T-helper 2 cell treated with Interferon-gamma antibody and Interleukin-4, amounts not matched to agents 100 ng/mL and 5 ng/mL, for 36 hours (primary cell): Measurements from ENCODE around the gene UPK1B. TPM values are rescaled to one million over a fixed set of nuclear protein-coding genes. Genes with fewer than 3 reads are reported as not detected.

Experiments
- intact Hi-C: fragments of 100-400 bp; cut with micrococcal nuclease; formaldehyde crosslinking; loops from one replicate; pipeline ENCODE4 v1.15.1; 2023
- total RNA-seq: library from RNA; stranded (reverse); gene quantifications from 2 replicates; pipeline ENCODE4 v1.2.3, GENCODE V29; 2022

Gene UPK1B
- total RNA-seq, 1 donor from 2014 or later: not detected

DNA sequence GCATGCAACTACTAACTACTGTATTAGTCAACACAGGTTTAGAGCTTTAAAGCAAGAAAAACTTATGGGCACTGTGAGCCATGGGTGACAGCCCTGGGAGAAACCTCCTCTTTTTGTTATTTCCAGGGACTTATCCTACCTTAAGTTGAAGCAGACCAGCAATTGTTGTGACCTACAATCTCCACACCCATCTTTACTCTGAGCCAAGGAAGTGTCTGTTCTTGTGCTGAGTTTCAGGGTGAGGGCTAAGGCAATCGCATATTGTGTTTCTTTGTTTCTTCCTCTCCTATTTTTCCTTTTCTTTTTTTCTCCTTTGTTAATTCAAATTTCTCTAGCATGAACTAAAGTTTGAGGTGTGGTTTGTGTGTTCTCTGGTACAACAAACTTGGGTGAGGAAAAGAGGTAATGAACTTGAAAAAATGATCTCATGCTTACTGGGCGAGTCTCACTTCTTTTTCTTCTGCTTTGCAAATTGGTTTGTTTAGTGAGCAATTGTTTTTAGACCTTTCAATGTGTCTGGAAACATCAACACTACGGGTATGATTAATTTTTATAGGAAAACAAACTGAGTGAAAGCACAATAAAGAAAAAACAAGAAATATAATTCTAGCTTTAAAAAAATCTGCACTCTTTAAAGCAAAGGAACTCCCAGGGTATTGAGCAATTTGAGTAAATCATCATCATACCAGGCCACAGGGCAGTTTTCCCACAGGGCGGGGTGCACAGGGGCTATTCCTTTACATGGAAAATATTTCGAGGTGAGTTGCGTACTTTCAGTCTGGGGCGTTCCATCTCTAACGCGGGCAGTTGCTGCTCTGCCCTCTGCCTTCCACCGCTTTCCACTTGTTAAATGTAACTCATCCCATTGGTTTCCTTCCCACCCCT is 2.7 kb downstream of the UPK1B start:
- intact Hi-C loops: no loop called here

DNA sequence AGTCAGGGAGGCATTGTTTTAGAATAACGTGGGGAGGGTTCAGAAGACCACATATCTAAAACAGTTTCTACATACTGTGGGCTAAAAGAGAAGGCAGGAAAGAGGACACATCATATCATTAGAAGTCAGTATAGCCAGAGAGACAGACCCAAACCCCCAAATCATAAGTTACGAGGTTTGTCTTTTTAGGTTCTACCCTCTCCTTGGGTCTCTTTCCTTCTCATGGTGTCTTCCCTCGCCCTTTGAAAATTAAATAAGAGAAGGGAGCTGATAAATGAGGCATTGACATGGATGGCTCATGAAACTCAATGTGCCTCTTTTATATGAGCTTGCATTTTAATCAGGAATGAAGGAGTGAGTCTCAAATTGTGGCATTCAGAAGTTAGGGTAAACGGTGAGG is 3.4 kb downstream of the UPK1B start:
- intact Hi-C loops: no loop called here

DNA sequence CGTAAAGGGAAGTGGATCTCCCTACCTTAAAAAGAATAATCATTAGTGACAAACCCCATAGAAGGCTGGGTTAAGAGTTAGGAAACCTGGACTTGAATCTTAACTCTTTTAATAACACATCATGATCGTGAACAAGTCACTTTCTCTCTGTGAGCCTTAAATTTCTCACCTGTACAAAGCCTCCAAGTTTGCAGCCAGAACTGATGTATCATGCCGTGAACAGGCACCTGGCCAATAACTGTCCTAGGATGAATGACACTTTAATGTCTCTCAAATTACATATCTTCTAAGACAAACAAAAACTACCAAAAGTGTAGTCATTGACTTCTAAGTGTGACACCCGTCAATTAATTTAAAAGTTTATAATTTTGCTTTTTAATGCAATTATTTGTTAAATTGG is 3.9 kb downstream of the UPK1B start:
- intact Hi-C loops: no loop called here

DNA sequence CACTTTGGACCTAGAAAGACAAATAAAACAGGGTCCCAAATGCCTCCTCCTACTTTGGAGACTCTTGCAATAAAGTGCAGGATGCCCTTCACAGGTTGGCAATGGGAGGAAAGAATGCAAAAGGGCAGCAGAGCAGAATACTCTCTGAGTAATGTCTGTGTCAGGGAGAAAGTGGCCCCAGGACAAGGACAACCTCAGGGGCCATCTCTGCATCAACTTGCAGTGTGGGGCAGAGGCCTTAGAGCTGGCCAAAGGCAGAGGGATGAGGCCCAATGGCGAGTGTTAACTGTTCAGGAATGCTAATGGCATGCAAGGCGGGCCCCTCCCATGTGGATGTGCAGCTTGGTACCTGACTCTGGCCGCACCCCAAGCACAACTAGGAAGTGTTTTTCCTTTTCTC is 8.4 kb downstream of the UPK1B start:
- intact Hi-C loops: no loop called here

DNA sequence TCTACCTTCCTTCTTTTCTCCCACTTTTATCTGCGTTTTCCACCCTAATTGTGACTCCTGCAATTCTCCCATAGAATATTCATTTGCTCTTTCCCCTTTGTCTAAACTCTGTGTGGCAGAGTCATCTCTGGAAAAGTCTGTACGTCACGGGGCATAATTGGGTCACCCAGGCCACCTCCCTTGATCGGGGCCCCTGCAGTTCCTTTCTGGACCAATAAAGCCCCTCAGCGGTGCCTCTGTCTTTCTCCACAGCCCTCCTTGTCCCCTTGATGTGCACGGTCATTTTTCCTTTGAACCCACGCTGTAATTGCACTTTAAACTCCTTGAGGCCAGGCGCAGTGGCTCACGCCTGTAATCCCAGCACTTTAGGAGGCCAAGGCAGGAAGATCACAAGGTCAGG is 10.7 kb downstream of the UPK1B start:
- intact Hi-C loops: no loop called here

DNA sequence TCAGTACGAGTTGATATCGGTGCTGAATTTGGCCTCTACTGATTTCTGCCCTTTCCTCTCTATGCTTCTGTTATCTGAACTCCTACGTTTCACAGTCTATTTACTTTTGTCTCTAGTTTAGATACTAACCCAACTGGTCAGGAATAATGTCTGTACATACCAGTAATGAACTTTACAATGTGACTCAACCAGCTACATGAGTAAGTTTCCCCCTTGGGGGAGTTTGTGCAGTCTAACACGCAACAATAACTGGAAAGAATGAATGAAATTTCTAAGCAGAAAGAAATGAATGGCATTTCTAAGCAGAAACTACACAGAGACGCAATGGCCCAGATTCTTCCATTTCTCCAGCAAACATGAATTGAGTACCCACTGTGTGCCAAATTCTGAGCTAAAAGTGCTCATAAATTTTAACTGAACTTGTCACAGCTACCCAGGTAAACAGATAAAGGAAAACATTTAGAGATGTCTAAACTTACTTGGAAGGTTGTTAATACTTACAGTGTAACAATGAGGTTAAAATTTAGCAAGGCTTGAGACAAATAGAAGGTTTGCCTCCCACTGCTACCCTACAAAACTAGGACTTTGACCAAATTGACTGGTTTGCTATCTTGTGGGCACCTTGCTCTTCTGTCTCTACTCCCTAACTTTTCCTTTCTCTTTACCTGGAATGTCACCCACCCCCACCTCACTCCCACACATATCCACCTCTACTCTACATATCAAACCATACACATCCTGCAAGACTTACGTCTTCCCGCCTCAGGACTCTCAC is 11.6 kb downstream of the UPK1B start:
- intact Hi-C loops: no loop called here

DNA sequence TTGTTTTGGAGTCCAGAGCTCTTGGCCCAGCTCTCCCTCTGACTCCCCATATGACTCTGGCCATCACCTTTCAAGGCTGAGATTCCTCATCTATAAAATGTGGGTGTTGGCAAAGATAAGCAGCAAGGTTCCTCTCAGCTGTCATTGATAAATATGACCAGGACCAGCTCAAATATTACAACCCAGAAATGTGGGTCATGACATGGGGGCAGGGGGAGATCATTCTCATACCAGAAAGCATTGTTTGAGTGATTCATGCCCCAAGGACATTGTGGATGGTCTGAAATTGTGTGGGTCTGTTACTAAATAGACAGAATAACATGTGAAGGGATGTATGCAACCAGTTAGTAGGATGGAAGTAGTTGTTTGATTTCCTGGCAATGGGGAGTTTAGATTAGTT is 13.9 kb downstream of the UPK1B start:
- intact Hi-C loops: no loop called here

DNA sequence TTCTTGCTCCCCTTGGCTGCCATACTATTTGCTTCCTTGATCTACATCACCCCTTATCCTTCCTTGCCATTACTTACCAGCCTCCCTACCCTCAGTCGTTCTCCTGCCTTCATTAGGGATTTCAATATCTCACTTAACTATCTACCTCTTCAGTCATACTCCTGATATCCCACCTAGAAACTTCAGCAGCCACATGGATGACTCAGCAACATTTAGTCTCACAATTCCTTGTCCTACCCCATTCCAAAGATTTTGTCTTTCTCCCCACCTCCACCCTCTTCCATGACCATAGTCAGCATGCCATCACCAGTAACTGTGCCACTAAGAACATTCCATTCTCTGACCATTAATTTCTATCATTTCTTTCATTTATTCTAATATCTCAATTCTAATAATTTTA is 18.4 kb downstream of the UPK1B start:
- intact Hi-C loops: no loop called here

DNA sequence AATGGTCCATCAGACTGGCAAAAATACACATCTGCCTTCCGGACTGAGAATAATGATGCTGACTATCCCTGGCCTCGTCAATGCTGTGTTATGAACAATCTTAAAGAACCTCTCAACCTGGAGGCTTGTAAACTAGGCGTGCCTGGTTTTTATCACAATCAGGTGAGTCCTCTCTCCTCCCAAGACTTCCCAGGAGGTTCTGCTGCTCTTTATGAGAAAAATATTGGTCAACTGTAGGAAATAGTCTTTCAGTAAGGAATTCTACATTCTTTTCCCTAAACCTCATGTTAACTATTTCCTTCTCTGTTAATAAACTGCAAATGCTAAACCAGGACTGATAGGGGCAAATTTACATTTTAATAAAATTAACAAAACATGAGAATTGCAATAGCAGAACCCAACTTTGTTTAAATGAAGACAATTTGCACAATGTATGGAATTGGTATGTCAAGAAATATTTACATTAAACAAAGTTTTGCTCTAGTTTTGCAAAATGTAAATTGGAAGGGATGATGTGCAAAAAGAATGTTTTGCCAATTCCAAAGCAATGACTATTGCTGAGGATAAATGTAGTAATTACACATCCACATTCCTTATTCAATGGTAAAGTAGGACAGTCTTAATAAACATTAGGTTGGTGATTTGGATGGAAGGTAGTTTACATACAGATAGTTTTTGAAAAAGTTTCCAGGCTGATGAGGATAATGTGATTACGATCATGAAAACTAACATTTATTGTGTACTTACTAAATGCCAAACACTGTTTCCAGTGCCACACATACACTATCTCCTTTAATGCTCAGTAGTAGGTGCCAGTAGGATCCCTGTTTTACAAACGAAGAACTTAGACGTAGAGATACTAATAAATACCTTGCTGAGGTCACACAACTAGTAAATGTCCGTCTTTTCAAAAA is 21.1 kb downstream of the UPK1B start:
- intact Hi-C loops: no loop called here

DNA sequence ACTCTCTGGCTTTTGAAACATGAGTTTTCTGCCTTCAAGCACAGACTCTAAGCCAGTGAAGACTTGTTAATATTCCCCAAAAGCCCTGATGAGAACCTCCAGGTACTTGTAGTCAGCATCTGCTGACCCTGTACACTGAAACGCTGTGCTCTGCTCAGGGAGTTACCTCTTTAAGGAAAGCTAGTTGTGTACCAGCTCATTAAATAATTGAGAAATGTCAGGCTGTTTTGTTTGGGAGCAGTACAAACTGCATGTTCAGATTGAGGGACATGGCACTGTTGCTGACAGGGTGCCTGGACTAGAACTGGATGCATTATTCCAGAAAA is 21.7 kb downstream of the UPK1B start:
- intact Hi-C loops: no loop called here

DNA sequence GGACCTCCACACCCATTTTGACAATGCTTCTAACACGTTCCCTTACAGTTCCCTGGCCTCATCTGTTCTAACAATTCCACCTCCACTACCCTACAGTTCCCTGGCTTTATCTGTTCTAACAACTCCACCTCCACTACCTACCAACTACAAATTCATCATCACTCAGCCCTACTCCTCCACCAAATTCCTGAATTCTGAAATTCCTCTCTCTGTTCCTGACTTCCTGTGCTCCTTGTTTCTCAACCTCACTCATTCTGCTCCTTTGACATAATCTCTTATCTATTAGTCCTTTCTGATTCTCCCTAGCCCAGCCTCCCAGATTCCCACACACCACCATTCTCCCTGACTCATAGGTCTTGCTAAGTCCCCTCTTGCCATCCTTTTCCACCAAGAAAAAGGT is 22.5 kb downstream of the UPK1B start:
- intact Hi-C loops: no loop called here

DNA sequence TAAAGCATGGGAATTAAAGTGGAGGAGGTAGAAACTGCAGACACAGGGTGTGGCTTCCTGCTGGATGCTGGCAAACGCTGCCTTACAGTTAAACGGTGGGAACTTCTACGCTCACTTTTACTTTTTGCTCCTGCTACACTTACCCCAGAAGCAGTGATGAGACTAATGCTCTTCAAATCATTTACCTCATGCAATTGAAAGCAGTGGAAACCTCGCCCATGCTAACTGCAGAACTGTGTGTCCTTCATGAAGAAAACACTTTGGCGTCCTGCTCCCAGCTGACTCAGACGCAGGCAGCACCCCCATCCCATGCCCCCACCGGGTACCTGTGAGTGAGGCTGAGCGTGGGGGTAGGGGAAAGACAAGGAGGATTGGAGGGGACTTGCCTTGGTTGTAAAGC is 31.8 kb downstream of the UPK1B start:
- intact Hi-C loops: no loop called here

DNA sequence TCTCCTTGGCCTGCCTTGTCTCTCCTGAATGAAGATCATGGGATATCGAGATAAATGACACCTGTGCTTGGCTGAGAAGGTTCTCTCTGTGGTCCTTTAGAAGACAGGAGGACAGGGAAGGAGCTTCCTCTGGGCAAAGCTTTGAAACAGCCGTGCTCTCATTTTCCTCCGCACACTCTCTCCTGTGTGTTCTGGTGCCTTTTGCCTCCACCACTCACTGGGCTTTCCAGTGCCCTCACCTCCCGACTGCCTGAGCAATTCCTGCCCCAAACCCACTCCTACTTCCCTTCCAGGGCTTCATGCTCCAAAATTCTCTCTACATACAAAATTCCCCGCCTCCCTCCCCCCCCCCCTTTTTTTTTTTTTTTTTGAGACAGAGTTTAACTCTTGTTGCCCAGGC is 32.3 kb downstream of the UPK1B start:
- intact Hi-C loops: no loop called here

DNA sequence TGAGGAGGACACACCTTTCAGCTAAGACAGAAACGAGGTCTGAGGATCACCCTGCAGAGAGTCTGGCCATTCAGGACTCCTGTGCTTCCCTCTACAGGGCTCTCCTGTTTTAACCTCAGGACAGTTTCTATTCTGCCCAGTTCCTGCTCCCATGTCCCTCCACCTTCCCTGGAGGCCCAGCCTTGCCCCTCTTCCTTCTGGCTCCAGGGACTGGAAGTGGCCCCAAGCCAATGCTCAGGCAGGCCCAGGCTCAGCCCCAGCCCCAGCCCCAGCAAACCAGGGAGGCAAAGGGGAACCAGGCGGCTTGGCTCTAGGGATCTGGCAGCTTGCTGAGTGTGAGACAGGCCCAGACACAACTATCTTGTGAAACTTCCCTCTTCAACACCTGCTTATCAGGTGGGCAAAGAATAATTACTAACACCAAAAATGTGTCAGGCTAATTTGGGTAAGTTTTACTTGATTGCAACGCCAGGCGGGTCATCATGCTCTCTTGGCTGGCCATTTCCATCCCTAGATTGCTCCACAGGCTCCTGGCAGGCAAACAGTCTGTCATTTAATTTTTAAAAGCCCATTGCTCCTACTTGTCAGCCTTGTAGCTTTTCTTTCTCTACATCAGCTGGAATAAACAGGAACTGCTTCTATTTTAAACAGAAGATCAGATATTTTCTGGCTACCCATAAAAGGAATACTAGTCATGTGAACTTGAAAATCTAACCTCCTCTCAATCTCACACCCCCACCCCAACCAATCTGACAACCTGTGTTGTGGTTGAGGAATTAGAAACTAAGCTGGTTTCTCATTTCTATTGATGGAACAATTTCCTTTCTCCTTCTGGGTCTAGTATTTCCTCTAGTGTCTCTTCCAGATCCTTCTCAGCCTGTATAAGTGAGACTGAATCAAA is 33.5 kb downstream of the UPK1B start:
- intact Hi-C loops: no loop called here

DNA sequence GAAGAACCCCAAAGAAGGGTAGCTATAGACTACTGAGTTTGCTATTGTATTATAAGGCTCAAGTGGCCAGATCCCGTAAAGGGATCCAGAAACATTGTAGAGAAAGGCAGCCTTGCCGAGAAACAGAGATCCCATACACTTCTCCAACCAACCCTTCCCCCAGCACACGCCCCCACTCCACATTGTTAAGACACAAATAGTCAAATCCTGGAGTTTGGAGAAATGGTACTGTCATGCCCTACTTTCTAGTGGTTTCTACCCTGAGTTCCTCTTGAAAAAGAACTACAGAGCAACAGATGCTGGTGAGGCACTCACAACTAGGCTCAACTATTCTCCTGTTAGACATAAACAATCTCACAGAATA is 34.1 kb downstream of the UPK1B start:
- intact Hi-C loops: no loop called here

DNA sequence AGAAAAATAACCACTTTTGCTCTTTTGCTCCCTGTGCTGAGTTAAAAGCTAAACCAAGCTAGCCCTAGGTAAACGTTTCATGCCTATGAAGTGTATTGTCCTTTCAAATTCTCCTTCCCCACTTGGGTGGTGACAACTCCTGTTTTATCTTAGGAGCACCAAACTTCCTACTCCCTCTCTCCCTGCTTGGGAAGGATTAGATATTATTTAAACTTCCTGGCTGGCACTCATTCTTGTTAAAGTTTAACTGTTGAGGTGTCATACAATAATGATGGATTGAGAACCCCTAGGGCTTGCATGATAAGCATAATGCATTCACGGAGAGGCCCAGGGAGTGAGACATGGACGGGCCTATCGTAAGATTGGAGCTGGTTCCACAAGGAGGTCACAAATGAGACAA is 37.8 kb downstream of the UPK1B start:
- intact Hi-C loops: no loop called here

DNA sequence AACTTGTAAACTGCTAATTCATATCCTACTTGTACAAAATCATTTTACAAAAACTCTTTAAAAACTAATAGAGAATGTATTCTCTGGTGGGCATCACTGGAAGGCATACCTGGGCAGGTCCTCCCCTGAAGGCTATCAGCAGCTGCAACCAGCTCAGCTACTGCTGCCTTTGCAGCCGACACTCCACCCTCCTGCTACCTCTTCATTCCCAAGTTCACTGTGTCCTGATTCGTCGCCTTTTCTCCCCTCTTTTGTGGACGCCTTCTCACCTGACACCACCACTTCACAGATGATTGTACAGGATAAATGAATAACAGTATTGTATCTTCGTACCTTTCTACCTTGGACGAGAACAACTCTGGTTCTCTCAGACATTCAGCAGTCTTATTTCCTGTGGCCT is 38.4 kb downstream of the UPK1B start:
- intact Hi-C loops: no loop called here

DNA sequence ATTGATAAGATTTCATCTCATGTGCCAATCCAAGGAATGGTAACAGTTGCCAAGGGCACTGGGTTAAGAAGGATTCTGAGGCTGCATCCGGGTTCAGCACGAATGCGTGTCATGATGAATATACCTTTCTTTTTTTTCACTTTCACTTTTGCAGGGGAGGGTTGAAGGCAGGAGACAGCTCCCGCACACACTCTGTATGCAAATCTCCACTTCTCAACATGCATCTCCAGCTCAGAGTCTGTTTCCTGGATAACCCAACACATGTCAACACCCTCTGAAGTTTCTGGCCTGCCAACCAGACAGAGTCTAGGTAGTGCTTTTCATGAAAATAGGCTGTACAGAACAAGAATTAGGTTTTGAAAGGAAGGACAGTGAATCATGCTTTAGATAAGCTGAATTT is 45.7 kb downstream of the UPK1B start:
- intact Hi-C loops: loop anchor here (1.0 kb wide), 3 partner anchors 21 to 458 kb away; partner anchors contain the start of genes B4GALT4, COX17 and TIMMDC1

DNA sequence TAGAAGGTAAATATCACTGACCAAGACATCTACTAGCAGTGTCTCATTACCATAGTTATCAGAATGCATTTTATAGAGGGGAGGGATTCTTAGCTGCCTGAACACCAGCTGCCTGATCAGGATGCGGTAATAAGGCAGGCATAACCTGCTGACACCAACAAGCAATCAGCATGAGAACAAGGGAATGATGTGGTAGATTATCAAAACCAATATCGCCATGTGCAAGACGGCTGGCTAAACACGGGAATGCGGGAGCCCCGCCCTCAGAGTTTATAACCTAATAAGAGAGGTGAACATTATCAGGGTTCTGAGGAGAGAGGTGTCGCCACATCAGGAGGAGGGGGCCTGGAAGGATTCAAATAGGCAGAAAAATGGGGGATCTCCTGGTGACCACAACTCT is 46.8 kb downstream of the UPK1B start:
- intact Hi-C loops: no loop called here

DNA sequence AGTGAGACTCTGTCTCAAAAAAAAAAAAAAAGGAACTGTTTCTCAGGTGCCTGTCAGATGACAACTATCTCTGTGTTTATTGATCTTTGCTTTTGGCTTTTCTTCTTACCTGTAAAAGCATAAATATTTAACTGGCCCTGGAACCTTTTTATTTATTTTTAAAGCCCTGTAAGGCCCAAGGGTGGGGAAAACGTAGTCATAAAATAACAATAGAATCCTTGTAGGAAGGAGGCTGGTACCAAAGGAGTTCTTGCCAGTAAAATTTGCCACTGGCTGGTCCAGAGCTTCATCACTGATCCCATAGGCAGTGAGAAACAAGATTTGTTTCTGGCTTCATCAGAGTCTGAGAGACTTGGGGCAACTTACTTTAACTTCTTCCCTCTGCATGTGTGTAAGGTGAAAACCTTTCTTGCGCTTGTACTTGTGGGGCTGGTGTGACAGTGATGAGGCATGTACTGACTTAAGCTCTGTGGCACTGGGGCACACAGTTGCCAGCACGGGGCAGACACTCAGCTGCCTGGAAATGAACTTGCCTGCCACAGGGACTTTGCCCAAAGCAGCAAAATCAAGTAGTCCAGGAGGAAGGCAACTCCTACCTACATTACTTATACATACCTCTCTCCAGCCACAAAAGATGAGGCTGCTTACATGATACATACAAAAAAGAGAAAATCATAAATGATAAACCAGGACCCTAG is 47.7 kb downstream of the UPK1B start:
- intact Hi-C loops: no loop called here
